Measurements from ENCODE around the gene PTPRZ1.

The PTPRZ1 gene

GRCh38 chr7:121871188-121871587 is 1.8 kb upstream of the PTPRZ1 start:
- no peaks in the 10 kb centered on the region for H3K4me1 ChIP-seq (ENCODE audit: control insufficient read depth, insufficient read depth, low read length, unreplicated experiment)
- no peaks in the 10 kb centered on the region for H3K36me3 ChIP-seq (ENCODE audit: insufficient read depth, low read length)
- H3K27ac ChIP-seq (ENCODE audit: low read depth, low read length), result no peak overlapping the region
- H3K4me3 ChIP-seq (ENCODE audit: low read depth, low read length), result no peak overlapping the region
- H3K79me2 ChIP-seq (ENCODE audit: control insufficient read depth, insufficient read depth, low read length, unreplicated experiment), result no peaks in the 10 kb centered on the region
- H3K27me3 ChIP-seq (ENCODE audit: insufficient read depth, low read length), result peaks cover 77% of the 10 kb centered on the region
- H2AFZ ChIP-seq (ENCODE audit: low read length, unreplicated experiment), result no peak overlapping the region

- Histone ChIP-seq H3K27me3 (ENCODE audit: insufficient read depth, low read length) (peaks cover 81% of the 10 kb centered on the region), H2AFZ (ENCODE audit: low read length, unreplicated experiment) (peak overlapping the region; percentile 66), H3K79me2 (ENCODE audit: control insufficient read depth, insufficient read depth, low read length, unreplicated experiment) (no peaks in the 10 kb centered on the region), H3K4me3 (ENCODE audit: low read depth, low read length) (peak overlapping the region; percentile 78), H3K27ac (ENCODE audit: low read depth, low read length) (no peak overlapping the region), H3K36me3 (ENCODE audit: insufficient read depth, low read length) (no peaks in the 10 kb centered on the region), H3K4me1 (ENCODE audit: control insufficient read depth, insufficient read depth, low read length, unreplicated experiment) (no peaks in the 10 kb centered on the region)
Measured at GRCh38 chr7:121873289-121874194, 581 bp downstream of the PTPRZ1 start.

- Histone ChIP-seq H2AFZ (ENCODE audit: low read length, unreplicated experiment) (no peak overlapping the region), H3K27ac (ENCODE audit: low read depth, low read length) (no peak overlapping the region), H3K4me3 (ENCODE audit: low read depth, low read length) (peak overlapping the region; percentile 78)
Measured at GRCh38 chr7:121874298-121874697, 1.3 kb downstream of the PTPRZ1 start.

GRCh38 chr7:121875203-121875602 is 2.2 kb downstream of the PTPRZ1 start:
- H3K4me3 ChIP-seq (ENCODE audit: low read depth, low read length), result no peak overlapping the region
- peaks cover 78% of the 10 kb centered on the region for H3K27me3 ChIP-seq (ENCODE audit: insufficient read depth, low read length)
- H3K79me2 ChIP-seq (ENCODE audit: control insufficient read depth, insufficient read depth, low read length, unreplicated experiment), result no peaks in the 10 kb centered on the region
- no peaks in the 10 kb centered on the region for H3K4me1 ChIP-seq (ENCODE audit: control insufficient read depth, insufficient read depth, low read length, unreplicated experiment)
- no peak overlapping the region for H3K27ac ChIP-seq (ENCODE audit: low read depth, low read length)
- no peak overlapping the region for H2AFZ ChIP-seq (ENCODE audit: low read length, unreplicated experiment)
- H3K36me3 ChIP-seq (ENCODE audit: insufficient read depth, low read length), result no peaks in the 10 kb centered on the region

More at GRCh38 chr7:121874298-121874697, 1.3 kb downstream of the PTPRZ1 start:
- Histone ChIP-seq H3K4me1 (ENCODE audit: control insufficient read depth, insufficient read depth, low read length, unreplicated experiment) (no peaks in the 10 kb centered on the region), H3K27me3 (ENCODE audit: insufficient read depth, low read length) (peaks cover 82% of the 10 kb centered on the region), H3K36me3 (ENCODE audit: insufficient read depth, low read length) (no peaks in the 10 kb centered on the region), H3K79me2 (ENCODE audit: control insufficient read depth, insufficient read depth, low read length, unreplicated experiment) (no peaks in the 10 kb centered on the region)

GRCh38 chr7:121876656-121877500 is 3.9 kb downstream of the PTPRZ1 start:
- no peaks in the 10 kb centered on the region for H3K36me3 ChIP-seq (ENCODE audit: insufficient read depth, low read length)
- H2AFZ ChIP-seq (ENCODE audit: low read length, unreplicated experiment), result no peak overlapping the region
- H3K4me3 ChIP-seq (ENCODE audit: low read depth, low read length), result no peak overlapping the region
- H3K27me3 ChIP-seq (ENCODE audit: insufficient read depth, low read length), result peaks cover 76% of the 10 kb centered on the region
- H3K79me2 ChIP-seq (ENCODE audit: control insufficient read depth, insufficient read depth, low read length, unreplicated experiment), result no peaks in the 10 kb centered on the region
- no peaks in the 10 kb centered on the region for H3K4me1 ChIP-seq (ENCODE audit: control insufficient read depth, insufficient read depth, low read length, unreplicated experiment)
- H3K27ac ChIP-seq (ENCODE audit: low read depth, low read length), result no peak overlapping the region

GRCh38 chr7:121878918-121879464 is 6.0 kb downstream of the PTPRZ1 start:
- Histone ChIP-seq H3K4me3 (ENCODE audit: low read depth, low read length) (no peak overlapping the region), H3K79me2 (ENCODE audit: control insufficient read depth, insufficient read depth, low read length, unreplicated experiment) (no peaks in the 10 kb centered on the region), H3K4me1 (ENCODE audit: control insufficient read depth, insufficient read depth, low read length, unreplicated experiment) (no peaks in the 10 kb centered on the region), H3K36me3 (ENCODE audit: insufficient read depth, low read length) (no peaks in the 10 kb centered on the region), H2AFZ (ENCODE audit: low read length, unreplicated experiment) (no peak overlapping the region), H3K27ac (ENCODE audit: low read depth, low read length) (no peak overlapping the region), H3K27me3 (ENCODE audit: insufficient read depth, low read length) (peaks cover 57% of the 10 kb centered on the region)

- no peaks in the 10 kb centered on the region for H3K4me1 ChIP-seq (ENCODE audit: control insufficient read depth, insufficient read depth, low read length, unreplicated experiment)
- no peak overlapping the region for H2AFZ ChIP-seq (ENCODE audit: low read length, unreplicated experiment)
- H3K36me3 ChIP-seq (ENCODE audit: insufficient read depth, low read length), result no peaks in the 10 kb centered on the region
- H3K27ac ChIP-seq (ENCODE audit: low read depth, low read length), result no peak overlapping the region
- H3K79me2 ChIP-seq (ENCODE audit: control insufficient read depth, insufficient read depth, low read length, unreplicated experiment), result no peaks in the 10 kb centered on the region
- H3K27me3 ChIP-seq (ENCODE audit: insufficient read depth, low read length), result peaks cover 52% of the 10 kb centered on the region
- H3K4me3 ChIP-seq (ENCODE audit: low read depth, low read length), result no peak overlapping the region
Measured at GRCh38 chr7:121879544-121879943, 6.6 kb downstream of the PTPRZ1 start.

GRCh38 chr7:121882731-121883130 is 9.8 kb downstream of the PTPRZ1 start:
- Histone ChIP-seq H2AFZ (ENCODE audit: low read length, unreplicated experiment) (no peak overlapping the region), H3K4me3 (ENCODE audit: low read depth, low read length) (no peak overlapping the region), H3K4me1 (ENCODE audit: control insufficient read depth, insufficient read depth, low read length, unreplicated experiment) (no peaks in the 10 kb centered on the region), H3K27me3 (ENCODE audit: insufficient read depth, low read length) (peaks cover 21% of the 10 kb centered on the region), H3K27ac (ENCODE audit: low read depth, low read length) (no peak overlapping the region), H3K79me2 (ENCODE audit: control insufficient read depth, insufficient read depth, low read length, unreplicated experiment) (no peaks in the 10 kb centered on the region), H3K36me3 (ENCODE audit: insufficient read depth, low read length) (no peaks in the 10 kb centered on the region)

GRCh38 chr7:121885166-121885920 is 12.4 kb downstream of the PTPRZ1 start:
- peaks cover 13% of the 10 kb centered on the region; the same call in 1 of the 2 replicates for H3K27me3 ChIP-seq (ENCODE audit: insufficient read depth, low read length)
- H3K79me2 ChIP-seq (ENCODE audit: control insufficient read depth, insufficient read depth, low read length, unreplicated experiment), result no peaks in the 10 kb centered on the region
- H3K4me3 ChIP-seq (ENCODE audit: low read depth, low read length), result no peak overlapping the region
- no peak overlapping the region for H2AFZ ChIP-seq (ENCODE audit: low read length, unreplicated experiment)
- H3K27ac ChIP-seq (ENCODE audit: low read depth, low read length), result no peak overlapping the region
- no peaks in the 10 kb centered on the region for H3K4me1 ChIP-seq (ENCODE audit: control insufficient read depth, insufficient read depth, low read length, unreplicated experiment)
- no peaks in the 10 kb centered on the region for H3K36me3 ChIP-seq (ENCODE audit: insufficient read depth, low read length)

GRCh38 chr7:121887634-121888033 is 14.7 kb downstream of the PTPRZ1 start:
- Histone ChIP-seq H3K27me3 (ENCODE audit: insufficient read depth, low read length) (no peaks in the 10 kb centered on the region), H3K79me2 (ENCODE audit: control insufficient read depth, insufficient read depth, low read length, unreplicated experiment) (no peaks in the 10 kb centered on the region), H3K27ac (ENCODE audit: low read depth, low read length) (no peak overlapping the region), H3K4me3 (ENCODE audit: low read depth, low read length) (no peak overlapping the region), H2AFZ (ENCODE audit: low read length, unreplicated experiment) (no peak overlapping the region), H3K36me3 (ENCODE audit: insufficient read depth, low read length) (no peaks in the 10 kb centered on the region), H3K4me1 (ENCODE audit: control insufficient read depth, insufficient read depth, low read length, unreplicated experiment) (no peaks in the 10 kb centered on the region)
